ENCODE data around the gene SNCG. TPM values are rescaled to one million over a fixed set of nuclear protein-coding genes. Genes with fewer than 3 reads are reported as not detected.

The SNCG gene
- total RNA-seq, 1 experiment from 2014 or later, result 8.4 TPM

GRCh38 chr10:86944471-86944870, 13.9 kb upstream of the SNCG start:
- H3K27ac Mint-ChIP-seq, result no peak overlapping the region
- POLR2A ChIA-PET, result no interaction called here
- H3K36me3 Mint-ChIP-seq, result no peaks in the 10 kb centered on the region
- no peak overlapping the region for H3K4me3 Mint-ChIP-seq
- CTCF ChIA-PET, result interaction anchor here (1.0 to 13.1 kb wide), 5 partner anchors 11 to 56 kb away, joined by 3 to 462 read pairs (median 23); partner anchors contain the start of genes ADIRF, MMRN2 and SNCG
- peaks cover 5% of the 10 kb centered on the region for H3K9me3 Mint-ChIP-seq
- no peaks in the 10 kb centered on the region; the same call in 1 of the 2 replicates for H3K27me3 Mint-ChIP-seq (ENCODE audit: low read depth)
- ATAC-seq, result no peak
- peaks cover 20% of the 10 kb centered on the region for H3K4me1 Mint-ChIP-seq
- no peak for DNase-seq (ENCODE audit: low spot score)
- TF ChIP-seq ZNF396 (CRISPR knock-in tag; IDR thresholded peaks at IDR 0.05; ENCODE audit: borderline replicate concordance), result no peak
- no peak for TF ChIP-seq ZNF281 (CRISPR knock-in tag; IDR thresholded peaks at IDR 0.05)
- TF ChIP-seq KAT7 (CRISPR knock-in tag; IDR thresholded peaks at IDR 0.05; ENCODE audit: borderline replicate concordance), result no peak

- Mint-ChIP-seq H3K4me3 (no peak overlapping the region), H3K4me1 (peaks cover 20% of the 10 kb centered on the region), H3K27ac (no peak overlapping the region), H3K27me3 (ENCODE audit: low read depth) (no peaks in the 10 kb centered on the region; the same call in 1 of the 2 replicates), H3K36me3 (no peaks in the 10 kb centered on the region), H3K9me3 (peaks cover 5% of the 10 kb centered on the region)
- ATAC-seq (no peak), DNase-seq (ENCODE audit: low spot score) (peak; percentile 7)
- TF ChIP-seq ZNF423 (CRISPR knock-in tag; IDR thresholded peaks at IDR 0.05), result no peak
- no peak for TF ChIP-seq ZNF317 (CRISPR knock-in tag; IDR thresholded peaks at IDR 0.05; ENCODE audit: borderline replicate concordance, low read depth)
- no peak for TF ChIP-seq AR (CRISPR knock-in tag; IDR thresholded peaks at IDR 0.05)
- no peak for TF ChIP-seq NR3C1 (CRISPR knock-in tag; conservative IDR thresholded peaks at IDR 0.05; ENCODE audit: low read depth)
- TF ChIP-seq ZNF121 (CRISPR knock-in tag; IDR thresholded peaks at IDR 0.05), result no peak
- no peak for TF ChIP-seq ARID4B (CRISPR knock-in tag; IDR thresholded peaks at IDR 0.05; ENCODE audit: borderline replicate concordance)
- TF ChIP-seq TCF7 (CRISPR knock-in tag; IDR thresholded peaks at IDR 0.05; ENCODE audit: low read depth), result no peak
- TF ChIP-seq SMAD4 (CRISPR knock-in tag; IDR thresholded peaks at IDR 0.05), result no peak
- TF ChIP-seq ZNF232 (CRISPR knock-in tag; IDR thresholded peaks at IDR 0.05), result no peak
- no peak for TF ChIP-seq USF1 (CRISPR knock-in tag; IDR thresholded peaks at IDR 0.05)
- no peak for TF ChIP-seq TEAD1 (CRISPR knock-in tag; IDR thresholded peaks at IDR 0.05)
- no peak for TF ChIP-seq ETV6 (CRISPR knock-in tag; IDR thresholded peaks at IDR 0.05)
- no peak for TF ChIP-seq CBFB (CRISPR knock-in tag; IDR thresholded peaks at IDR 0.05; ENCODE audit: low read depth)
- no peak for TF ChIP-seq RELA (CRISPR knock-in tag; IDR thresholded peaks at IDR 0.05; ENCODE audit: borderline replicate concordance)
- ChIA-PET CTCF (interaction anchor here (0.6 to 13.1 kb wide), 13 partner anchors 11 to 388 kb away, joined by 3 to 462 read pairs (median 4); partner anchors contain the start of genes ADIRF, MMRN2 and SNCG), POLR2A (interaction anchor here (1.7 to 2.1 kb wide), 2 partner anchors 10 to 16 kb away, joined by 5 read pairs; no protein-coding TSS in a partner anchor)
These were observed 13.5 kb upstream of the SNCG start for GRCh38 chr10:86944907-86945306.

Measured in WTC11 (cell line).